Mucosa of descending colon (tissue), 3 donors: ENCODE data around the gene TCHP. TPM values are rescaled to one million over a fixed set of nuclear protein-coding genes. Genes with fewer than 3 reads are reported as not detected.
"Not testable (repeated sequence)": the region's sequence is repeated elsewhere in the genome, so short reads cannot be mapped to it uniquely, and the experiment has no call there.

Experiments used
- ATAC-seq: fragments of 200-7000 bp; cut with Tn5 transposase; one replicate; pipeline ENCODE4 v1.9.1; 2020; ENCODE audit warnings: mild to moderate bottlenecking, moderate library complexity
- DNase-seq, 3 donors: peaks; one replicate each; pipeline ENCODE4 v3.0.0-alpha.2; 2020
- H3K36me3 ChIP-seq: fragments of 200-600 bp; one replicate; pipeline ENCODE4 v1.8.0; 2021; ENCODE audit warnings: low read depth, mild to moderate bottlenecking
- H3K4me1 ChIP-seq: fragments of 200-600 bp; one replicate; pipeline ENCODE4 v1.8.0; 2021; ENCODE audit warnings: low read depth, mild to moderate bottlenecking
- H3K4me3 ChIP-seq: fragments of 200-600 bp; one replicate; pipeline ENCODE4 v1.8.0; 2021; ENCODE audit warnings: mild to moderate bottlenecking
- H3K9me3 ChIP-seq: fragments of 200-600 bp; one replicate; pipeline ENCODE4 v1.8.0; 2021; ENCODE audit warnings: mild to moderate bottlenecking
- intact Hi-C, 2 donors: fragments of 100-400 bp; cut with DNase I in 1 of 2; cut with micrococcal nuclease in 1 of 2; formaldehyde crosslinking; loops; one replicate each; pipeline versions ENCODE4 v1.11.0 to v1.11.1; 2022; cut with DNase I, micrococcal nuclease
- total RNA-seq, 3 donors: library from RNA; stranded (reverse); fragmentation: NEBNext Ultra II Directional in 2 of 3; extraction: Animal tissue kit (Norgen Biotek cat#: 25700) in 2 of 3; gene quantifications; one replicate each; pipeline versions ENCODE4 v1.2.1 to v1.2.4, GENCODE V29; 2021 to 2023
- TF ChIP-seq, protein P1 (sequence below): fragments of 200-600 bp; IDR thresholded peaks from one replicate; pipeline ENCODE4 v1.8.0; 2022; ENCODE audit warnings: antibody characterized with exemption, mild to moderate bottlenecking
- donor health status: DM: no; HTN: no; CAD: no; lungs with moderate emphysema.
- donor health status: DM: no; HTN: no; CAD: no.
- donor health status: DM: no; HTN: yes; CAD: no.

TCHP gene
- total RNA-seq, 3 donors from 2014 or later, result 24.7 to 27.8 (median 24.9) TPM

DNA sequence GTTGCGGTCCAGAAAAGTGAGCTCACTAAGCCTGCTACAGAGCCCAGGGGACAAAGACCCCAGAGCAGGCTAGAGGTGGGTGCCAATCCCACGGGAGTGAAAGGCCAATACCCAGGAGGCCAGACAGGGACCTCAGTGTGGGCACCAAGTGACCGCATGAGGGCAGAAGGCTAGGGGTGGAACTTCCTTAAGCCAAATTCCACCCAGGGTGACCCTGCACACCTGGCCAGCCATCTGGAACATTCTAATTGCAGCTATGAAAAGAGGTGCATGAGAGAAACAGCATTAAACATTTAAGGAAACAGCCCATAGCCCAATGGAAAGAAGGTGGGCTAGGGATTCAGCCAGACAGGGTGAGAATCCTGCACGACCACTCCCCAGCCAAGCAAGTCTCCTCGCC, 39.1 kb upstream of the TCHP start:
- ATAC-seq (no peak), DNase-seq (no peak)
- H3K9me3 ChIP-seq, result no peaks in the 10 kb centered on the region
- H3K36me3 ChIP-seq, result no peaks in the 10 kb centered on the region
- H3K4me1 ChIP-seq, result peaks cover 30% of the 10 kb centered on the region
- H3K4me3 ChIP-seq, result no peak overlapping the region
- intact Hi-C loops, result no loop called here
- TF ChIP-seq, protein P1, sequence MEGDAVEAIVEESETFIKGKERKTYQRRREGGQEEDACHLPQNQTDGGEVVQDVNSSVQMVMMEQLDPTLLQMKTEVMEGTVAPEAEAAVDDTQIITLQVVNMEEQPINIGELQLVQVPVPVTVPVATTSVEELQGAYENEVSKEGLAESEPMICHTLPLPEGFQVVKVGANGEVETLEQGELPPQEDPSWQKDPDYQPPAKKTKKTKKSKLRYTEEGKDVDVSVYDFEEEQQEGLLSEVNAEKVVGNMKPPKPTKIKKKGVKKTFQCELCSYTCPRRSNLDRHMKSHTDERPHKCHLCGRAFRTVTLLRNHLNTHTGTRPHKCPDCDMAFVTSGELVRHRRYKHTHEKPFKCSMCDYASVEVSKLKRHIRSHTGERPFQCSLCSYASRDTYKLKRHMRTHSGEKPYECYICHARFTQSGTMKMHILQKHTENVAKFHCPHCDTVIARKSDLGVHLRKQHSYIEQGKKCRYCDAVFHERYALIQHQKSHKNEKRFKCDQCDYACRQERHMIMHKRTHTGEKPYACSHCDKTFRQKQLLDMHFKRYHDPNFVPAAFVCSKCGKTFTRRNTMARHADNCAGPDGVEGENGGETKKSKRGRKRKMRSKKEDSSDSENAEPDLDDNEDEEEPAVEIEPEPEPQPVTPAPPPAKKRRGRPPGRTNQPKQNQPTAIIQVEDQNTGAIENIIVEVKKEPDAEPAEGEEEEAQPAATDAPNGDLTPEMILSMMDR, result no peak

DNA sequence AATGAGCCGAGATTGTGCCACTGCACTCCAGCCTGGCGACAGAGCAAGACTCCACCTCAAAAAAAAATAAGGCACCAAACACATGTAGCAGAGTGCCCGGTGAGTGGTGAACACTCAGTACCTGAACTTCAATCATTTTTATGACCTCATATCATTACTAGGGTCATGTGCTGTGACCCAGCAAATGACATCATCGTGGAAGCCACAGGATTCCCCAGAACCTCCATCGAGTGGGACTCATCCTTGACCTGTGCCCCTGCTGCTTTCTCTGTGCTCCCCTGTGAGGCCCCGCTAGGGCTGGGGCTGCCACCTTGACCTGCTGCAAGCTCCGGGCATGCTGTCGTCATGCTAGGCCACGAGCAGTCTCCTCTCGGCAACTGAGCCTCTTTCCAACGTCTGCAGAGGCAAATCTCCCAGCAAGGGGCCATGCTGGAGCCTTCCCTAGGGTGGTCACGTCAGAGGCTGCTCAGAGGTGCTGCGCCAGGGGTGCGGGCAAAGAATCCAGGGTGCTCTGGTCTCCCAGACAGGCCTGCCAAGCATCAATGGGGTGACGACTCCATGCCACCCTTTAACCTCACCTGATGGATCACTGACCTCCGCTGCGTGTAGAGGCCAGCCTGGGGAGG, 38.3 kb upstream of the TCHP start:
- intact Hi-C loops, result no loop called here
- Histone ChIP-seq H3K9me3 (no peaks in the 10 kb centered on the region), H3K36me3 (no peaks in the 10 kb centered on the region), H3K4me3 (no peak overlapping the region), H3K4me1 (peaks cover 31% of the 10 kb centered on the region)
- TF ChIP-seq, protein P1, result no peak
- ATAC-seq (peak; percentile 69), DNase-seq (no peak)

DNA sequence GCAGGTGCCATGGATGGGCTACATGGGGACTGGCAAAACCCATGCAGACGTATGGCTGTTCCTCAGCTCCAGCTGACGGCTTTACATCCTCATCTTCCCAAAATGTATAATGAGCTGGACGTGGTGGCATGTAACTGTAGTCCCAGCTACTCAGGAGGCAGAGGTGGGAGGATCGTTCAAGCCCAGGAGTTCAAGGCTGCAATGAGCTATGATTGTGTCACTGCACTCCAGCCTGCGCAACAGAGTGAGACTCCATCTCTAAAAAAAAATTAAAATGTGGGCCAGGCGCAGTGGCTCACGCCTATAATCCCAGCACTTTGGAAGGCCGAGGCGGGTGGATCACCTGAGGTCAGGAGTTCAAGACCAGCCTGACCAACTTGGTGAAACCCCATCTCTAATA, 37.6 kb upstream of the TCHP start:
- H3K36me3 ChIP-seq, ATAC-seq, H3K9me3 ChIP-seq, H3K4me3 ChIP-seq, intact Hi-C loops, DNase-seq: not testable (repeated sequence)
- H3K4me1 ChIP-seq, result peaks cover 33% of the 10 kb centered on the region

DNA sequence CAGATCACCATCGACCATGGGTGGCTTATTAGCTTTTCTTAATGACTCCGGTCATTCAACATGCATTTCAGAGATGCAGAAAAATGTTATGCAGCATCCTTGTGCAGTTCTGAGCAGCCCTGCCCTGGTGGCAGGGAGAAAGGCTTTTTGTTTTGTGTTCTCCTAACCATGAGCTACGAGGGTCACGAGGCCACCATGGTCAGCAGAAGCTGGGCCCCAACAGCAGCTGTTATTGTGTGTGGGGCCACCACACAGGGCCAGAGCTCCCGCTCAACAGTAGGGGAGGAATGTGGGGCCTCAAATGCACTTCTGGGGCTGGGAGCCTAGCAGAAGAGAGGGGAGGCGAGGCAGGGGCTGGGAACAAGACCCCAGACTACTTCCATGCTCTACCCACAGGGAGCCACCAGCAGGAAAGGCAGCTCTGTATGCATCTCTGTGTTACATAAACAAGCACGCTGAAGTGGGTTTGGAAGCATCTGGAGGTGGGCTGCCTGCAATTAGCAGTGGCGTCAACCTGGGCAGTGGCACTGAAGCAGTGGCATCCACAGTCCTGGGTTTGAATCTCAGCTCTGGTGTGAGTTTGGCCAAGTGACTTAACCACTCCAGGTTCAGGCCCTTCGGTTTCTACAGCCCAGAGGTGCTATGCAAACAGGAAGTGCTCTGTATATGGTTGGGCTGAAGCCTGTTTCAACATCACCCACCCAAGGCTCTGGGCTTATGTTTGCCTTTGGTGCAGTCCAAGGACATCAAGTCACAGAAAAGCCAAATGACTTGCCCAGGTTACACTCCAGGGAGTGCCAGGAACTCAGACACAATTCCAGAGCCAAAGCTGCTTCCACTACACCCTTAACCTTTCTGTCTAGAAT, 36.0 kb upstream of the TCHP start:
- ATAC-seq, result peak; percentile 84
- Histone ChIP-seq H3K4me3 (no peak overlapping the region), H3K36me3 (no peaks in the 10 kb centered on the region), H3K4me1 (peaks cover 43% of the 10 kb centered on the region), H3K9me3 (no peaks in the 10 kb centered on the region)
- peak in 1 of 3 donors; percentile 75 for DNase-seq
- intact Hi-C loops, result no loop called here
- TF ChIP-seq, protein P1, result no peak

DNA sequence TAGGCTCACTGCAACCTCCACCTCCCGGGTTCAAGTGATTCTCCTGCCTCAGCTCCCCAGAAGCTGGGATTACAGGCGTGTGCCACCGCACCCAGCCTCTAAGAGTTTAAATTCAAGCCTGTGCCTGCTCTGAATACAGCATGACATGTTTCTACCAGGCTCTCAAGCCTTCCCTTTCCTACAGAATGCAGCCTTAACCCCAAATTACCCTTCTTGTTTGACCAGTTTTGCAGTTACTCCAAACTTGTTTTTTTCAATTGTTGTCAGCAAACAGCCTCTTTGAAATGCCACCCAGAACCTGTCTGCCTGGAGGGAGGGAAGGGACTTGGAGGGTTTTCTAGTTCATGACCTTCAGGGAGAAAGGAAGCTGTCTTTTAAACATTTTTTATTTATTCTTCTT, 35.2 kb upstream of the TCHP start:
- TF ChIP-seq, protein P1, result no peak
- DNase-seq (no peak), ATAC-seq (peak; percentile 13)
- intact Hi-C loops, result no loop called here
- H3K9me3 ChIP-seq, result no peaks in the 10 kb centered on the region
- peaks cover 43% of the 10 kb centered on the region for H3K4me1 ChIP-seq
- no peaks in the 10 kb centered on the region for H3K36me3 ChIP-seq
- no peak overlapping the region for H3K4me3 ChIP-seq
